HK-2 (cell line): Measurements from ENCODE around the gene WRNIP1.
A peak's percentile ranks its signal among the peaks of the same experiment; 100 is the strongest.
"Not testable (repeated sequence)": the region's sequence is repeated elsewhere in the genome, so short reads cannot be mapped to it uniquely, and the experiment has no call there.

Source experiments
- DNase-seq: peaks from one replicate; pipeline ENCODE4 v3.0.0-alpha.2; 2018; ENCODE audit not compliant: unreplicated experiment

Gene WRNIP1

DNA sequence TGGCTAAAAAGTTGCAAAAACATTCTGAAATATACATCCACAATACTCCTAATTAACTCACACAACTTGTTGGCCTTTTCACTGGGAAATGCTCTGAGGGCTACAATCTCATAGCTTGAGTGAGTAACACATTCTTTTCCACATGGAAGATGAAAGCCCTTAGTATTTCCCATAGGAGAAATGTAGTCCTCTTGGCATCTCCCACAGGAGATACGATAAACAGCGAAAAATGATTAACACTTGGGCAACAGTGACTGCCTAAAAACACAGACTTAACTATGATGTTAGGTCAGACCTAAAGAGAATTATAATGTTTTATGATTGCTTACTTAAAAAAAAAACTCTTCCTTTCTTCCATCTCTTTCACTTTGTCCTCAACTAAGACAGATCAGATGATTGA, 23.4 kb upstream of the WRNIP1 start:
- DNase-seq: no peak

DNA sequence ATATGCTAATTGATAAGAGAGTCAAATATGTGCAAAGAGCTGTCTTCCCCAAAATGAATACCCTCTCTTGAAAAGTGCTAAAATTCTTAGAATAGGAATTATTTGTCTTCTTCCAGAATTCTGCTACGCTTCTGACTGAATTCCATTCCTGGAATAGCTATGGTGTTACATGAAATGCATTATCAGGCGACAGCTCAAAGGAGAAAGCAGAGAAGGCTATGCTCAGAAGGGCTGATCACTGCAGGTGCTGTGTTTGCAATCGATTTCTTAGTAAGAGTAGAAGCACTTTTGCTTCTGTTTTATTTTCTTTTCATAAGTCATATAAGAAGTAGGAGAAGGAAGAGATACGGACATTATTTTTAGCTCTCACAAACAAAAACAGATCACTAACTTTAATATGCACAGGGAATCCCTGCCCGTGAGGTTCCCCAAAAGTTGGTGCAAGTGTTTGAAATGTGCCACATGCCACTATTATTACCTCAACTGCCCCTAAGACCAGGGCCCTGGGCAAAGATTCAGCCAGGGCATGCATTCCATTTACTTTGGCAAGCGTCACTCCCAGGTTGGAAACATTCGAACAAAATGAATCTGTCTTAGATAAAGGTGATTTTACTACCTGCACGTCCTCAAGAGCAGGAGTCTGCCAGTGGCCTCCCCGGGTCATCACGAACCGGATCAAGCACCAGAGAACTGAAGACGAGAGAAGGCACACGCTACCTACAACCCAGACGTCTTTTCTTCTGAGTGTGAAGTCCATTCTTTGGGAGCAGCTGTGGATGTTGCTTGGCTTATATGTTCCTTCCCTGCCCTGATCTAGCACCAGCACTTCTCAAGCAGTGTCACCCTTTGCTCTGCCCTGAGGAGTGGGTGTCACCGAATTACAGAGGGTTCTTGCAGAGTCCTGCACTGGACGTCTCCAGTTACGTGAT, 21.6 kb upstream of the WRNIP1 start:
- DNase-seq: no peak

DNA sequence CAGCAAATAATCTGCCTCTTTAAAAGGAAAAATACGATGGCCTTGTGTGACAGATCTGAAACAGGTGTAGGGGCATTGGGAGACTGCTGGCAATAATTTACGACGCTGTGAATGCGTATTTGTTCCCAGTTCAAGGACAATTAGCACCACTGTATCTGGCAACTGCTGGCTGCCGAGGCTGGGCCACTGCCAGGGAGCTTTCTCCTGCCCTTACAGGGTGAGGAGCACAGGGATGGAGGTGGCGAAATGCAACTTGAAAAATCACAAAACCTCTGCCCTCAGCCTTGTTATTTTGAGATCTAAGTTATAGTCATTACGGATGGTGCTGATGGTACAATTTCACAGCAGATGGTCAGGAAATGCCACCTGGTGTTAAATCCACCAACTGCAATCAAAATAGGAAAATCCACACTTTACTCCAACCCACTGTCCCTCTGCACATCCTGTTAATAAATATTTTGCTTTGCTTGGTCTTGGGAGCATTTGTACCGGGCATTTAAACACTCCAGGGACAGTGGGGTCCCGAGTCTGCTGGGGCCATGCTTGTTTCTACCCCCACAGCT, 20.9 kb upstream of the WRNIP1 start:
- DNase-seq: no peak

DNA sequence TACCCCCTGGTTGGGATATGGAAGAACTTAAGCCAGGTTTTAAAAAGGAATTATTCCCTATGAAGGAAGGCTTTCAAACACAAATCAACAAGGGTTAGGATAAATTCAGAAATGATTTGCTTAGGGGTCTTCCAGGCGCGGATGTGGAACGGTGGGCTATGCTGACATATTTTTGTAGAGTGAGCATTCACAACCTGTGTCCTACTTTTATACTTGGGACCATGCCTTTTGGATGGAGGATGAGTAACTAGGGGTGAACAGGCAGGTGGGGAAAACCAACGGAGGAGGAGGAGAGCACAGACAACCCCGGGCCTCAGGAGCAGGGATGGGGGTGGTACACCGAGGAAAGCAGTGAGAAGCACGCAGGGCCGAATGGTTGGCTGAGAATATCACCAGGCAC, 20.4 kb upstream of the WRNIP1 start:
- DNase-seq: no peak

DNA sequence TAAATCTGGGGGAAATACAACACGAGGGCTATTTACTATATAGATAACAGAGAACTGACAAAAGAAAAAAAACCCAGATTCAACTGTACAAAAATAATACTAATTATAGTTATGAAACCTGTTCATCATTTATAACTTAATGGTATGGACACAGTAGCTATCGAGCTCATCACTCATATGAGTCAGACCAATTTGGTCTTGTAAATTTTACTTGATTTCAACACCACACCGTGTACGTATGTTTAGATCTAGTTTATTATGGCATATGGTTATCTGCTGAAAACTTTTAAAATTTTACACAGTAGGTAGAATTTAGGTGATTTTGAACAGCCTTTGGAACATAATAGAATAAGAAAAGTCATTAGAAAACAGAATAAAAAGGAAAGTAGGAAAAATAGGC, 19.9 kb upstream of the WRNIP1 start:
- no peak for DNase-seq

DNA sequence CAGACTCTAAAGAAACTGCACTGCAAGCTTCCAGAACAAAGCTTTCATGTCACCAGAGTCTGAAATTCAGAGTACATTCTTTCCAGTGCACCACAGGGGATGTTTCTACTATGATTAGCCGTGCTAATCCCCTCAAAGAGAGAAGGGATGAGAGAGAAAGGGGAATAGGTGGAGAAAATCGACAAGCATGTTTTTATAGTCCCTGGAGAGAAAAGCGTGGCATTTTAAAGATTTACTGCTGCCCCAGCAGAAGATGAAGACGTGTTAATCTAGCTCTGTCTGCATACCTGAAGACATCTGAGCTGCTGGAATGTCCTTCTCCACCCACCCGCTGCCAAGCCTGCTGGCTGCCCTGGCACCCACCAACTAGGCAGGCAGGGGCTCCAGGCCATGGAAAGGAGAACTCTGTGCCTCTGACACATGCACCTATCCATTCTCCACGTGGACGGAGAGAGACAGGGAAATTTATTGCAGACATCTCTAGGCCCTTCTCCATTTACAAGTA, 18.6 kb upstream of the WRNIP1 start:
- DNase-seq: no peak

DNA sequence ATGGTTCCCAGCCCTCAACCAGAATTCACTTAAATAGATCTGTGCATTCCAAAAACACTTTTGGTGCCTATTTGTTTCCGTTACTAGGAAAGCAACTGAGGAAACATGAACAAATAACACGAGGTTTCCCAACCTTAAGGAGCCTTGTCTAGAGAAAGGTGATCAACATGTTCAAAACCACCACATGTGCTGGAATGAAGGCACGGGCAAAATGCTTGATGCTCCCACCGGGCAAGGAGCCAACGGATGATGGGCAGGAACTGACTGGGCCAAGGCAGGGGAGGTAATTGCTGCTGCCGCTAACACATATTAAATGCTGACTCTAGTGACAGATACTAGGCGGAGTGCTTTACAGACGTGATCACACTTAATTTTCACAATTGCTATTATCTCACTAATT, 17.0 kb upstream of the WRNIP1 start:
- DNase-seq: no peak

DNA sequence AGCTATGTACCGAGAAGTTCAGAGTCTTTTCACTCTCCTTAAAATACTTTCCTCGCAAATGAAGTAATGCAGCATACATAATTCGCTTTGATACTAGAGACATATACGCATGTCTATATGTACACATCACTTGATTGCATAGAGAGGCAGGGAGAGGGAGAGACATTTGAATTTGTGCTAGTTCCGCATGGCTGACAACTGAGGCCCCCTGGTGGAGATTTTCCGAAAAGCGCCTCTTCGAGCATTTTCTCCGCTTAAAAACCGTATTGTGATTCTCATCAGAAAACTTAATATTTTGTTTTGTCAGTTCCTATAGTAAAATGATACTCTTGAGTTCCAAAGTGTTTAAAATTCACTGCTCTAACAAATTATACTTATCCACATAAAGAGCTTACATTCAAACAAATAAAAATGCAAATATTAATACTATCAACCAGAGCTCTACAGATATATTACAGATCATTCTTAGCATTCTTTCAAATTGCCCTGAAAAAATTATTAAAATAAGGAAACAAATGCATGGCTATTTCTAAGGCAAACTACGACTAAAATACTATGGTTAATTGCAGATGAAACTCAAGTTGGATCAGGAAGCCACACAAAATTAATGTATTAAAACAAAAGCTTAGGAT, 15.1 kb upstream of the WRNIP1 start:
- DNase-seq: peak; percentile 46

DNA sequence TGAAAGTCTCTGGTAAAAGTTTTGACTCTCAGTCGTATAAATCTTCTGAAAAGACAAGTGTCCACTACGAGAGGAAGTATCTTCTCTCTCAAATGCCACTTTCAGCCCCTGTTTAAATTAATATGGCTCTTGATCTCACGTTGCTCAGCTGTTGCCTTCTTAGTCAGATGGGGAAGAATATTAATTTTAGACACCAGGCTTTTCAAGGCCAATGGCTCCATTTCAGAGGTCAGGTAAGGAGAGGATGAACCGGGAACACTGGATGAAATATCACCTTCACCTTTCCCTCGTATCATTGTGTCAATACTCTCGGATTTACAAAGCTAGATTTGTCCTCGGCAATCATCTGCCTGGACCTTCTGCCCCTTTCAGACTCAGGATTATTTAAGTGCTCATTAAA, 14.4 kb upstream of the WRNIP1 start, which contains the start of gene MYLK4:
TSS of gene MYLK4 (minus strand) at position 91 of the 400 bp plus-strand sequence. CDS start 1,628 bp downstream, outside the sequence.
- no peak for DNase-seq

DNA sequence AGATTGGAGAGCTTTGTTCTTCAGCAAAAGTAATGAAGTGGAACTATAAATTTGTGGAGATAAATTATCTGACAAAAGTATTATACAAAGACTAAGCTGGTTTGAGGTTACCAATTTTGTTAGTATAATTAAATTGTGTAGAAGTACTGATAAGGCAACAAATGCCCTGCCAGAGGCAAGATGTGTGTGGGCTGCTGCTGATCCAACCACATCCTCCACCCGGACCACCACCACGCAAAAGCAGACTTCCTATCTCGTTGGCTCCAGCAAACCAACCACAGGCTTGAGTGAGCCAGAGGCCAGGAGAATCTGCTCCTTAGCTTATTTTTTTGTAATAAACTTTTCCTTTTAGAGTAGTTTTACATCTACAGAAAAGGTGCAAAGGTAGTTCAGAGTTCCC, 13.3 kb upstream of the WRNIP1 start:
- DNase-seq: no peak

DNA sequence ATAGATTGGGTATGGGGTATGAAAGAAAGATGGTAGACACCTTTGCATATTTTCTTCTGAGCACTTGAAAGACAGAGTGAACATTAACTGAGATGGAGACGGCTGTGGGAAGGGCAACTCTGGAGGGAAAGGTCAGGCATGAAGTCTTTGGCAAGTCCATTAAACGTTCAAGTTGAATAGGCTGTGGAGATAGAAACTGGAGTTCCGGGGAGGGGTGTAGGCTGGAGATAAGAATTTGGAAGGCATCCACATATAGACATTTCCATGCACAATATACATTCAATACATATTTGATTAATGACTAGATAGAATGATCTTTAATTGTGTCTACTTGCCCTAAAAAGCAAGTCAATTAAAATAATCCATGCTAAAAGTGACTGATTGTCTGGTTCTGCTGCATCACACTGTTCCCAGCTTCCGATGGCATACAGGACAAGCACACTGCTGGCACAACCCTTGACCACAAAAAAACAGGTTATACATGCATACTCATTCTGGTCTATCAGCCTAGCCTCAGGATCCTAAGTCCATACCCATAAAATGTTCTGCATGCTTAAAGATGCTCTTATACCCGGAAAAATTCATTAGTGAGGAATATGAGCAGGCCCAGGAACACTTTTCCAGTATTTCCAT, 12.6 kb upstream of the WRNIP1 start:
- no peak for DNase-seq

DNA sequence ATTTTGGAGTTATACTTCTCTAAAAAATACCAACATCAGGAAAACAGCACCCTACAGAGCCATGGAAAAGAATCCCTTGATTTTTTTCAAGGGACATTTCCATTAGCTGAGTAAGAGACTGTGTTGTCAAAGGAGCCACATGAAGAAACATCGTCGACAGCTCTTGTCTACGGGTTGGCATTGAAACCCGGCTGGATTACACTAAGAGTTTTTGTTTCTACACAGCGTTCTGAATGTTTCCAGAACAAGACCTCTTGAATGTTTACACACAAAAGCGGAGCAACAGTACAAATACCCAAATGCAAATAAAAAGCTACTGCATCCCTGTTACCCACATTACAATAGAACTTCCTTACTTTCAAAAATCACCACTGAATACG, 12.1 kb upstream of the WRNIP1 start:
- DNase-seq: no peak

DNA sequence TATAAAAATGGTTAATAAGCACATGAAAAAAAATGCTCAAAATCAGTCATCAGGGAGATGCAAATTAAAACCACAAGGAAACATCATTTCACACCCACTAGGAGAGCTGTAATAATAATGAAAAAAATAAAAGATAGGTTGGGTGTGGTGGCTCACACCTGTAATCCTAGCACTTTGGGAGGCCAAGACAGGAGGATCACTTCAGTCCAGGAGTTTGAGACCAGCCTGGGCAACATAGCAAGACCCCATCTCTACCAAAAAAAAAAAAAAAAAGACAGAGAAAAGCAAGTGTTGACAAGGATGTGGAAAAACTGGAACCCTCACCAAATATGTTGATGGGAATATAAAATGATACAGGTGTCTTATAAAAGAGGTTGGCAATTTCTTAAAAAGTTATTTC, 11.4 kb upstream of the WRNIP1 start:
- DNase-seq: no peak

DNA sequence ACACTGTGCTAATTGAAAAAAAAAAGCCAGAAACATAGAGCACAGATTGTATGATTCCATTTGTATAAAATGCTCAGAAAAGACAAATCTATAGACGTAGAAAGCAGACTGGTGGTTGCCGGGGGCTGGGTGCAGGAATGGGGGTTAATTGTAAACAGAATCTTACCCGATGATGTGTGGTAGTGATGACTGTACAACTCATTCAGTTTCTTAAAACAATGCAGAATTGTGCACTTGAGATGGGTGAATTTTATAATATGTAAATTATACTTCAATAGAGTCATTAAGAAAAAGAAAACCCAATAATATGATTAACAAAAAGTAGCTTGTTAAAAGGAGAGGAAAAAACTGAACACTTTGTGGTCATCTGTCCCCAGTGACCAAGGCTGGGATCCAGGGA, 10.8 kb upstream of the WRNIP1 start:
- no peak for DNase-seq

DNA sequence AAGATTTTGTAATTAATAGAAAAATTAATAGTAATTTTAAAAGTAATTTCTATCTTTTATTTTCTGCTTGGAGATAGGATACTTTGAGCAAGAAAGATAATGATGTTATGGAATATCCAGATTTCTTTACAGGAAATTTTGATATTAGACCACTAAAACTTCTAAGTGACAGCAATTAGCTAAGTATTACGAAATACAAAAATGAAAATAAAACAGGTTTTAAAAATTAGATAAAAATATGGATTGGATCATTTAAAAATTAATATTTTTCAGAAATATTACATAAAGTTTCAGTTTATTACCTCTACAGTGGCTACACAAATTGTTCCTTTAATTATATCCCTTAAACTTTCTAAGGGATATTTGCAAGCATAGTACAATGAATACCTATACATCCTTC, 10.3 kb upstream of the WRNIP1 start:
- no peak for DNase-seq

DNA sequence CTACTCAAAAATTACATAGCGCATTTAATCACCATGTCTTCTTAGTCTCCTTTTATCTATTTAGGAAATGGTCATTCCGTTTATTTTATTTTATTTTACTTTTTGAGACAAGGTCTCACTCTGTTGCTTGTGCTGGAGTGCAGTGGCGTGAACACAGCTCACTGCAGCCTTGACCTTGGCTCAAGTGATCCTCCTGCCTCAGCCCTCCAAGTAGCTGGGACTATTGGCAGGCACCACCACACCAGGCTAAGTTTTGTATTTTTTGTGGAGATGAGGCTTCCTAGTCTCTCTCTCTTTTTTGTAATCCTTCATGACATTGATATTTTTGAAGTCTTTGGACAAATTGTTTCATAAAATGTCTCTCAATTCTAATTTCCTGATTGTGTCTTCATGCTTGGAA, 9.7 kb upstream of the WRNIP1 start:
- no peak for DNase-seq

DNA sequence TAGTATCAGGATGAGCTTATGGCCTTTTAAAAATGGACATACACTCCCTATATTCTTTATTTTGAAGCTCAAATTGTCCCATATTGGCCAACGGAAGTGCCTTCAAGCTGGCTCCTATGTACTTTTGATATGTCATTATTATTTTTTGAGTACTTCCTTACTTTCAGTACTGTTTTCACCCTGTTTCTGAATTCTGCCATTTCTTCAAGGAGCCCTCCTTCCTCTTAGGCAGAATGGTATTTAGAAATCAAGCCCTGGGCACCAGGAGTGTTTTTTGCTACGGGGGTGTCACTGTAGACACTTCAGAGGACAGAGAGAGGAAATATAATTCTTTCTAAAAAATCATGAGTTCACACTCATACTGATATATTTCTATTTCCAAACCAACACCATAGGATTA, 9.0 kb upstream of the WRNIP1 start:
- no peak for DNase-seq

DNA sequence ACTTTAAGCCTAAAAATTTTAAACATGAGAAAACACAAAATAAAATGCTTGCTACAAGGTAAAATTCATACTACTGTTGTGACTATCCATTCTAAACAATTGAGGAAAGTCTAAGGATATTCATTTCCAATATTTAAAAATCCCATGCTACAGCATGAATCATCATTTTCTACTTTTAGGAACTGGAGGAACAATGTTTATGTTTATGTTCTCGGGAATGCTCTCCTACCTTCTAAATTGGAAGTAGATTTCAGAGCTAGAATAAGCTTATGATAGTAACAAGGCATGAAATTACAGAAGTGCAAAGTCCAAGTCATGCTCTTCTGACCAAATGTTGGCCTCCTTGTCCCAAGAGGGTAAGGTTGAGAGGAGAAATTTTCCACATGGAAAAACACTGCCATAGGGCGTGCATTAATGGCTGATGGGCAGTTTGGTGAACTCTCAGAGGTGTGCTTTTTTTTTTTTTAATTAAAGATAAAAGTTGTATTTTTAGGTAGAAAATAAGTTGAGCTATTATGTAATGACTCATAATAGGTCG, 8.4 kb upstream of the WRNIP1 start:
- no peak for DNase-seq

DNA sequence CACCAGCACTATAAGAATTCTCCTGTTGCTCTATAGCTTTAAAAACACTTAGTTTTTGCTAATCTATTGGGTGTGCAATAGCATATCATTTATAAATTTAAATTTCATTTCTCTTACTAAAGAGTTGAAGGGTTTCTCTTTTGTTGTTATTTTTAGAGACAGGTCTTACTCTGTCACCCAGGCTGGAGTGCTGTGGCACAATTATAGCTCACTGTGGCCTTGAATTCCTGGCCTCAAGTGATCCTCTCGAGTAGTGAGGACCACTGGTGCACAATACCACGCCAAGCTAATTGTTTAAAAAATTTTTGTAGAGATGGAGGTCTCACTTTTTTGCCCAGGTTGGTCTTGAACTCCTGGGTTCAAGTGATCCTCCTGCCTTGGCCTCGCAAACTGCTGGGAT, 6.2 kb upstream of the WRNIP1 start:
- DNase-seq: no peak

DNA sequence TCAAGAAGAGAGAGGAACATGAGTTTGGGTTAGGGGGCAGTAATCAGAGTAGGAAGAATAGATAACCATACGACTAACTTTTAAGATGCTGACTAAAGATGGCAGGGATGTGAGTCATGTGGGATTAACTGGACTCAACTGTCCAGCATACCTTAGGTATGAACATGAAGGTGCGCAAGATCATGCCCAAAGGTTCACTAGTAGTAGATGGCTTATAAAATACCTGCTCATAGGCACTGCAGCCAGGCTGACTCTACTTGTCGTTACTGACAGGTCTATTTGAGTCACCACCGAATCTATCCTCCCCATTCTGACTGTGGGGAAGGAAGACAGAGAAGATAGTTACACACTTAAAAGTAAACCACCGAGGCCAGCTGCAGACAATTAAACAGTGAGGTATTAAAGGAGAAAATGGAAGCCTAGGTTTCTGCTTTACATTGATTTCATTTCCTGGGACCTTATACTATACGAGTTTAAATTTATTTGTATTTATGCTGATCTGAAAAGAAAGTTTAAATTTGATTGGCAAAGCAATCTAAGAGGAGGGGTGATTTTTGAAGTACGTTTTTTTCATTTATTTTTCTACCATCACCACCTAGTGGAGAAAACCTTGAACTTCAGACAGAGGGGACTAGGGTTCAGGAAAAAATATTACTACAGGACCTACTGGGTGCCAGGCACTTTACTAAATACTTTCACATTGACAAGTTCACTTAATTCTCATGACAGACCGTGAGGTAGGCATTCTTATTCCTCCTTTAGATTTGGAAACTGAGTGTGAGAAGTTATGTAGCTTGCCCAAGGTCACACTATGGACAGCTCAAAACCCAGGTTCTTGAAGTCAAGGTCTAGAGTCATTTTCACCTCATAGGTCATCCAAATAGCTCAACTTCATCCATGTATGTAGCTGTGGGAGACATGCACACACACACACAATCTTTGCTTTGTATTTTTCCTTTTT, 4.0 kb upstream of the WRNIP1 start:
- no peak for DNase-seq

DNA sequence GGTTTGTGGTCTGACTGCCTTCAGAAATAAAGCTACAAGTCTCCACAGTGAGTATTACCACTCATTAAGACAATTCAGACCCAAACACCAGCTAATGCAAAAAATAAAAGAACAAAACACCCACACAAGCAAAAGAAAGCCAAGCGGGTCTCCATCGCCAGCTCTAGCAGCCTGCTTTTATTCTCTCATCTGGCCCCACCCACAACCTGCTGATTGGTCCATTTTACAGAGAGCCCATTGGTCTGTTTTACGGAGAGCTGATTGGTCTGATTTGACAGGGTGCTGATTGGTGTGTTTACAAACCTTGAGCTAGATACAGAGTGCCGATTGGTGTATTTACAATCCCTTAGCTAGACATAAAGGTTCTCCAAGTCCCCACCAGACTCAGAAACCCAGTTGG, 2.3 kb upstream of the WRNIP1 start:
- DNase-seq: not testable (repeated sequence)
